HG03135 (cell line): ENCODE data around the gene MAP1A.

ENCODE experiments used
- ATAC-seq: cut with Tn5 transposase; IDR thresholded peaks from one replicate; pipeline ENCODE4 v1.9.1; 2021; ENCODE audit warnings: mild to moderate bottlenecking, moderate library complexity; ENCODE audit not compliant: unreplicated experiment

MAP1A gene

GRCh38 chr15:43510200-43511011, 7.0 kb upstream of the MAP1A start:
- peak; percentile 95 for ATAC-seq

- ATAC-seq, result no peak
Measured at GRCh38 chr15:43511012-43511885, 6.2 kb upstream of the MAP1A start.

DNA sequence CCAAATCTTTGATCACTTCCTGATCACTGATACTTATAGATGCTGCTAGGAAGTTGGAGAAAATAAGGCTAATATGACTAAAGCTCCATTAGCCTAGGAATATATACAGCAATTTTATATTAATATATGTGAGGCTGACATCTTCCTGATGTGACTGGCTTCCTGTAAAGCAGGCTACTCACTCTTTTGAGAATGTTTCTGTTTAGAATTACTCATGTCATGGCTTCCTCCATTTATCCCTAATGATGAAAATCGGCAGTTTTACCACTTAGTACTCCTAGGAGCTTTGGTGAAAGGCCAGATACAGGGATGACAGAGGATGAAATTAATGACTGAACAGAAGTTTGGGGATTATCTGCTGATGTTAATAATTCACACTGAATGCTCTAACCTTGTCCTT, 3.9 kb upstream of the MAP1A start:
- ATAC-seq, result no peak

DNA sequence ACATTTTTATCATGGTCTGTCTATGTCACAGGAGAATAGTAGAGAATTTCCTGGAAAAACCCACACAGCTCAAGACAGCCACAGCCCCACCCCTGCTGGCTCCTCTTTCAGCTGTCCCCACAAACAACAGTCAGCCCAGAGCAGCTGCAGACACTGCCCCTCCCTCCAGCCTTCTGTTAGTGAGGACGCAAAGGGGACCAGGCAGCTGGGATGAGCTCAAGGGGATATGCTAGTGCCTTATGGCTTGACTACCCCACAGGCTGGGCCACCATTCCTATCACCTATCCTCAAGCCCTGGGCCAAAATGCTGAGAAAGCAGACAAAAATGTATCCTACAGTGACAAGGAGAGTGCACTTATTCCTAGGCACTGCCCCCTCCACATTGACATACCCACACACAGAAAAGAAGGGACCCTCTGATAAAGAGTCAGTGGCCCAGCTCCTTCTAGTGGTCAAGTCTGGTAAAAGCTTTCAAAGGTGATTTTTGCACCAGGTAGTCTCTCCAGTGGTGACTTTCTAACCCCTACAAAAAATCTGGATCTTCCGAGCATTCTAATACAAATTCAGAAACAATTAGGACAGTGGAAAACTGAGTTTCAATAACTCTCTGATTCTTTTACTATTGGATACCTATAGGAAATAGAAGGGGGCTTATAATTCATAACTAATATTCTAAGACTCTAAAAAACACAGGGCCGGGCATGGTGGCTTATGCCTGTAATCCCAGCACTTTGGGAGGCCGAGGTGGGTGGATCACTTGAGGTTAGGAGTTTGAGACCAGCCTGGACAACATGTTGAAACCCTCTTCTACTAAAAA, 3.0 kb upstream of the MAP1A start:
- ATAC-seq, result no peak

GRCh38 chr15:43515741-43516140, 1.7 kb upstream of the MAP1A start:
- ATAC-seq, result no peak

- ATAC-seq, result no peak
Measured at GRCh38 chr15:43516185-43516584, 1.2 kb upstream of the MAP1A start.

DNA sequence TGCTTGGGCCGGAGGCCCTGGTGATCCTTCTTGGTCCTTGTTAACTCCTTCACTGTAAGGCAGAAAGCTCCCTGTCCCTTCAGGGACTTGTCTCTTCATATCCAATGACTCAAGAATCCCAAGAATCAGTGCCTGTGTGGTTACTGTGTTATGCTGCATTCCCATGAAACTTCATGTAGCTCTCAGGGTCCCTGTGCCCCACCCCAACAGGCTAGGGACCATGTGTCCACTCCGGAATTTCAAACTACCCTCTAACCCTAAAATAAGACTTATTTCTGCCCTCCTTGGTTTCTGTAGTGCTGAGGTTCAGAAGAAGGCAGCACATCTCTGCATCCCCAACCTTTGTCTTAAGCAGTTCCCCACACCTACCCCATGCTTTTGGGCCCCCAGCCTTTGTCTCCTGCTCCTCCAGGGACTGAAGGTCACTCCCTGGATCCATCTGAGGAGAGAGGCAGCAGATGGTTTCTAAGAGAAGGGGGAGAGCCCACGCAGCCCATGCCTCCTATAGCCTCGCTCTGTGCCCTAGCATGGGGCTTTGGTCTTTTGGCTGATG, 531 bp upstream of the MAP1A start:
- ATAC-seq, result no peak

GRCh38 chr15:43518197-43518761, 871 bp downstream of the MAP1A start:
- no peak for ATAC-seq

GRCh38 chr15:43519196-43519595, 1.8 kb downstream of the MAP1A start:
- ATAC-seq, result no peak

GRCh38 chr15:43520138-43520537, 2.7 kb downstream of the MAP1A start:
- ATAC-seq, result no peak

GRCh38 chr15:43521419-43521818, 4.0 kb downstream of the MAP1A start:
- no peak for ATAC-seq

DNA sequence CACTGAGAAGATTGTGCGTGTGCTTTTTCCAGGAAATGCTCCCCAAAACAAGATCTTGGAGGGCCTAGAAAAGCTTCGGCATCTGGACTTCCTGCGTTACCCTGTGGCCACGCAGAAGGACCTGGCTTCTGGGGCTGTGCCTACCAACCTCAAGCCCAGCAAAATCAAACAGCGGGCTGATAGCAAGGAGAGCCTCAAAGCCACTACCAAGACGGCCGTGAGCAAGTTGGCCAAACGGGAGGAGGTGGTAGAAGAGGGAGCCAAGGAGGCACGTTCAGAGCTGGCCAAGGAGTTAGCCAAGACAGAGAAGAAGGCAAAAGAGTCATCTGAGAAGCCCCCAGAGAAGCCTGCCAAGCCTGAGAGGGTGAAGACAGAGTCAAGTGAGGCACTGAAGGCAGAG, 4.8 kb downstream of the MAP1A start:
- no peak for ATAC-seq

DNA sequence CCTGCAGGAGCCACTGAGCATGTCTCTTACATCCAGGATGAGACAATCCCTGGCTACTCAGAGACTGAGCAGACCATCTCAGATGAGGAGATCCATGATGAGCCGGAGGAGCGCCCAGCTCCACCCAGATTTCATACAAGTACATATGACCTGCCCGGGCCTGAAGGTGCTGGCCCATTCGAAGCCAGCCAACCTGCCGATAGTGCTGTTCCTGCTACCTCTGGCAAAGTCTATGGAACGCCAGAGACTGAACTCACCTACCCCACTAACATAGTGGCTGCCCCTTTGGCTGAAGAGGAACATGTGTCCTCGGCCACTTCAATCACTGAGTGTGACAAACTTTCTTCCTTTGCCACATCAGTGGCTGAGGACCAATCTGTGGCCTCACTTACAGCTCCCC, 6.2 kb downstream of the MAP1A start:
- ATAC-seq, result no peak

DNA sequence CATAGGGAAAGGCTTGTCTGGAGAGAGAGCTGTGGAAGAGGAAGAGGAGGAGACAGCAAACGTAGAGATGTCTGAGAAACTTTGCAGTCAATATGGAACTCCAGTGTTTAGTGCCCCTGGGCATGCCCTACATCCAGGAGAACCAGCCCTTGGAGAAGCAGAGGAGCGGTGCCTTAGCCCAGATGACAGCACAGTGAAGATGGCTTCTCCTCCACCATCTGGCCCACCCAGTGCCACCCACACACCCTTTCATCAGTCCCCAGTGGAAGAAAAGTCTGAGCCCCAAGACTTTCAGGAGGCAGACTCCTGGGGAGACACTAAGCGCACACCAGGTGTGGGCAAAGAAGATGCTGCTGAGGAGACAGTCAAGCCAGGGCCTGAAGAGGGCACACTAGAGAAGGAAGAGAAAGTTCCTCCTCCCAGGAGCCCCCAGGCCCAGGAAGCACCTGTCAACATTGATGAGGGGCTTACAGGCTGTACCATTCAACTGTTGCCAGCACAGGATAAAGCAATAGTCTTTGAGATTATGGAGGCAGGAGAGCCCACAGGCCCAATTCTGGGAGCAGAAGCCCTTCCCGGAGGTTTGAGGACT, 6.9 kb downstream of the MAP1A start:
- ATAC-seq, result no peak

DNA sequence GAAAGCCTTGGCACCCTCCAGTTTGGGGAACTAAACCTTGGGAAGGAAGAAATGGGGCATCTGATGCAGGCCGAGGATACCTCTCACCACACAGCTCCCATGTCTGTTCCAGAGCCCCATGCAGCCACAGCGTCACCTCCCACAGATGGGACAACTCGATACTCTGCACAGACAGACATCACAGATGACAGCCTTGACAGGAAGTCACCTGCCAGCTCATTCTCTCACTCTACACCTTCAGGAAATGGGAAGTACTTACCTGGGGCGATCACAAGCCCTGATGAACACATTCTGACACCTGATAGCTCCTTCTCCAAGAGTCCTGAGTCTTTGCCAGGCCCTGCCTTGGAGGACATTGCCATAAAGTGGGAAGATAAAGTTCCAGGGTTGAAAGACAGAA, 7.7 kb downstream of the MAP1A start:
- ATAC-seq, result no peak

GRCh38 chr15:43526261-43526930, 9.0 kb downstream of the MAP1A start:
- no peak for ATAC-seq

DNA sequence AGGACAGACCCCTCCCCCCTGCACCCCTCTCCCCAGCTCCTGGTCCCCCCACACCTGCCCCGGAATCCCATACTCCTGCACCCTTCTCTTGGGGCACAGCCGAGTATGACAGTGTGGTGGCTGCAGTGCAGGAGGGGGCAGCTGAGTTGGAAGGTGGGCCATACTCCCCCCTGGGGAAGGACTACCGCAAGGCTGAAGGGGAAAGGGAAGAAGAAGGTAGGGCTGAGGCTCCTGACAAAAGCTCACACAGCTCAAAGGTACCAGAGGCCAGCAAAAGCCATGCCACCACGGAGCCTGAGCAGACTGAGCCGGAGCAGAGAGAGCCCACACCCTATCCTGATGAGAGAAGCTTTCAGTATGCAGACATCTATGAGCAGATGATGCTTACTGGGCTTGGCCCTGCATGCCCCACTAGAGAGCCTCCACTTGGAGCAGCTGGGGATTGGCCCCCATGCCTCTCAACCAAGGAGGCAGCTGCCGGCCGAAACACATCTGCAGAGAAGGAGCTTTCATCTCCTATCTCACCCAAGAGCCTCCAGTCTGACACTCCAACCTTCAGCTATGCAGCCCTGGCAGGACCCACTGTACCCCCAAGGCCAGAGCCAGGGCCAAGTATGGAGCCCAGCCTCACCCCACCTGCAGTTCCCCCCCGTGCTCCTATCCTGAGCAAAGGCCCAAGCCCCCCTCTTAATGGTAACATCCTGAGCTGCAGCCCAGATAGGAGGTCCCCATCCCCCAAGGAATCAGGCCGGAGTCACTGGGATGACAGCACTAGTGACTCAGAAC, 9.8 kb downstream of the MAP1A start:
- ATAC-seq, result no peak

- no peak for ATAC-seq
Measured at GRCh38 chr15:43527802-43528541, 10.6 kb downstream of the MAP1A start.
